Stimulated activated CD8-positive, alpha-beta memory T cell treated with anti-CD3 and anti-CD28 coated beads, Interleukin-15, amount 100 ng/mL, for 1 hour (primary cell): Measurements from ENCODE around the gene CD33.

Source experiments
- DNase-seq: peaks from one replicate; pipeline ENCODE4 v3.0.0-alpha.2; 2020; ENCODE audit warnings: low read depth

The CD33 gene

DNA sequence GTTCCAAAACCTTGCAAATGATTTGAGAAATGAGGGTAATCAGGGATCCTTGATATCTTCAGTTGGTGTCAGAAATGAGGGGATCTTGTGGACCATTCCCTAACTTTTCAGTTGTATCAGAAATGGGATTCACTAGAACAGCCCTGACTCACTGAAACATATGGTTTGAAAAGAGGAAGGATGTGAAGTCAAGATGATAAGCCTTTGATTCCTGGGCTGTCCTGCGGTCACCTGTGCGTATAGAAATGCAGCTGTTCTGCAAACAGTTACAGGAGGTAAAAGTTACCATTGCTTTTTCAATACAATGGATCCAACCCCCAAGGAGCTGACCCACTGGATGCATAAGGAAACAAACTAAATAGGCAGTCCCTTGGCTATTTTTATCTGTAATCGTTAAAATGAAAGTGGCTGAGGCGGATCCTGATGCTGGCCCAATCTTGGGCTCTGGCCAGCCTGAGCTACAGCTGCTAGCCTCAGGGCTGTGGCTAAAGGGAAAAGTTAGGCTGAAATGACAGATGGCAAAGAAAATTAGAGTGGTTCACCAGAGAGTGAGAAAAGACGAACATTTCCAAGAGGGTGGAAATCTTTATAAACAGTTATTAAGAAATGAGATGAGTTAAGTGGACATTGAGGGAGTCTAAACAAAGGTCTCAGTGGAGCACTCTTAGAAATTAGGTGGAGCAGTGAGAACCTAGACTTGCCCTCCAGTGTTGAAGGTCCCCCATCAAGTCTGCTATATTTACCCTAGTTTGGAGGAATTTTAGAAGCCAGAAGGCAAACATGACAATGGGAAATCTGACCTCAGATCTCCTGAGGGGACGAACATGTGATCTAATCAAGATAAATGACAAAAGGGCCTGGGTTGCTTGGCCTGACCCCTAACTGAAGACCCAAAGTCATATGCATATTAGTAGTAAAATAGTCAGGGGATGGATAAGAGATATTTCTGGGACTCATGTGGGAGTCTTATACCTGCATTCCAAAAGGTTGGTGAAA lies 33.6 kb downstream of the CD33 start:
- DNase-seq = no peak

DNA sequence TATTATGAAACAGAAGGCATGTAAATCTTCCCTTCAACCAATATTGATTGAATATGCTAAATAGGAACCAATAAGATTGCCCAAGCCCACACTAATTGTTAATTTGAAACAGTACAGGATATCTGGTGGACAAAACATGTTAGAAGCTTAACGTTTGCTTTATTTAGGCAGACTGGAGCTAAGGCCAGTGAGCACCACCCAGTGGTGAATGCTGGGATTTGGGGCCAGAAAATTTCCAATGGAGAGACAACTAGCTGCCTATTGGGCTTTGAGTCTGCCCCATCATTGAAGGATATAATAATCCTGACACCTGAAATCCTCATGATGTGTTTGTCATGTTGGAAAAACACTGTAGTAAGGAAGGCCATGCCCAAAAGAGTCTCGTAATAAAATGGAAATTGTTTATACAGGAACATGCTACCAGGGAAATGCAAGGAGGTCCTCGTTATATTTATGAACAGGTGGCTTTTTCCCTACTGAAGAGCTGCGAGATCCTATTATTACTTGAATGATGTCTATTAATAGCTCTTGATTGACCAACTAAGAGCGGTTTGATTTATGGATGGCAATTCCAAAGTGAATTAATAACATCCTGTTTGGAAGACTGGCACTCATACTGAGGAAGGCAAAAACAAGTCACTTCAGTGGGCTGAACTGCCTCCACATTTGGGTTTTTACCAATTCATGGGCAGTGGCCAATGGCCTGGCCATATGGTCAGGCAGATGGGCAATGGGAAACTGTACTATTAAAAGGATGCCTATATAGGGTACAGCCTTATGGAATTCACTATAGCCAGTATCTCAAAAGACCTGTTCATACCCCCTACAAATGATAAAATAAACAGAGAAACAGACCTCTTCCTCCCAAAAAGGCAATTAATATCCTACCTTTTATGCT lies 34.7 kb downstream of the CD33 start:
- no peak for DNase-seq

DNA sequence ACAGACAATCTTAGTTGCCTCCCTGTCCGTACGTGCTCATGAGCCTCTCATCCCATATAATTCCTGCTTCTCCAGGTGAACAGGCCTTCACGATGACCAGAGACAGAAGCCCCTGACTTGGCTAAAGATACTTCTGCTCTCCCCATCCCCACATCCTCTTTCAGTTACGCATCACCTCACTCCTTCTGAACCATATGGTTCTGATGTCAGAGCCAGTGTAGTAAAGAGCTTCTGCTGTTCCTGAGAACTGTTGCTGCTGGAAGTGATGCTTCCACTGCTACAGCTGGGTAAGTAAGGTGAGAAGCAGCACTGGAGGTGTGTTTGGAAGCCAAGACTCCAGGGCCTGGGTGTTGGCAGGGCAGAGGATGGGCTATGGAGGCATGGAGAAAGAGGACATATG lies 38.9 kb downstream of the CD33 start:
- no peak for DNase-seq

DNA sequence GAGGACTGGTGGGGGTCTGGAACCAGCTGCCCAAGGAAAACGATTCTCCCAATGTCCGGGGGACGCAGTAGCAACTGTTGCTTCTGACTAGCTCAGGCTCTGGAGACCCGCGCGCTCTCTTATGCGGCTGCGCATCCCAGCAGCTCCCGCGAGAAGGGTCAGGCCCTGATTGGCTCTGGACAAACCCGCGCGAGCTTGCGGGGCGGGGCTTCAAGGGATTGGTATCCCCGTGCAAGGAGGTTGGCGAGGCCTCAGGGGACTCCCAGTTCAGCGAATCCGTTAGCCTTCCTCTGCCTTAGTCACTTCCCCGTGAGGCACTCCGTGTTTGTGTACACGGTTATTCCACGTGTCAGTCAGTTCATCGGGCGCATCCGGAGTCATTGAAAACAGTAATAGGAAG lies 46.2 kb downstream of the CD33 start:
- no peak for DNase-seq

DNA sequence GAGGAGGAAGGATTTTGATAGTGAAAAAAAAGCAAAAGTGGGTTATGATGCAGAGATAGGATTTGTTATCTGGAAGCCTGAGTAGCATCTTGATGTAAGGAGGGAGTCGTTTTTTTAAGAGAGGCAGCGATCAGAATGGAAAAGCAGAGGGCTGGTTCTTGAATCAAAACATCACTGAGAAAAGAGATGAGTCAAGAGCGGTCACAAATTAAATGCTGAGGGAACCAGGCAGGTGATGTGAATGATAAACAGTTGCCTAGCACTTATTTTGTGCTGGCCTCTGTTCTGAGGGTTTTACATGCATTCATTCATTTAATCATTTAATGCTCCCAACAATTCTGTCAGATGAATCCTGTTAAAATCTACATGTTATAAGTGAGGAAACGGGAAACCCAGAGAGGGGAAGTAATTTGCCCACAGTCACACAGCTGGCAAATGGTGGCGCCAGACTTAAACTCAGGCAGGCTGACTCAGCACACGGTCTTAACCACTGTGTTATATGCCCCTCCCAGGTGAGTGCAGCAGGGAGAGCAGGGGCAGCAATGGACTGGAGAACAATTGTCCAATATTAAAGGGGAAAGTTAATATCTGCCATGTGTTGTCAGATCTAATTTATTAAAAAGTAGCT lies 47.4 kb downstream of the CD33 start:
- no peak for DNase-seq

DNA sequence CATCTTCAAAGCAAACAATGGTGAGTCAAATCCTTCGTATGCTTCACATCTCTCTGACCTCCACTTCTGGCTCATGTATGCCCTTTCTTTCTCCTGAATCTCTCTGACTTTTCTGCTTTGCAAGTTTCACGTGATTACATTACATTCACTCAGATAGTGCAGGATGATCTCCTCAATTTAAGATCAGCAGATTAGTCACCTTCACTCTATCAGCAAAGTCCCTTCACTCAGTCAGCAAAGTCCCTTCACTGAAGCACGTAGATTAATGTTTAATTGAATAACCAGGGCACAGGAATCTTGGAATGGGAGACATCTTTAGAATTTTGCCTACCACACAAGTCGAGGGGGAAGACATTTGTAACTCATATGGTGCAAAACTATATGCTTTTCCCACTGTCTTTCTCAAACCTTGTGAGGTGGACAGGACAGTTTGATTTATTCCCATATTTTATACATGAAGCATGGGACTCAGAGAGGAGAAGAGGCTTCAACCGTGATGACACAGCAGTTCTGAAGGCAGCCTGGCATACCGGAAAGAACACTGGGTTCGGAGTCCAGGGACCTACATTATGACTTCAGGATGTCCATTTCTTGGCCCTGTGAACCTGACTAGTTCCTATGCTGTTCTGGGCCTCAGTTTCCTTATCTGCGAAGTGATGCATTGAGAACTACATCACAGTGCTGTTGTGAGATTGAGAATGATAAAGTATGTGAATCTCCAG lies 49.3 kb downstream of the CD33 start:
- no peak for DNase-seq

DNA sequence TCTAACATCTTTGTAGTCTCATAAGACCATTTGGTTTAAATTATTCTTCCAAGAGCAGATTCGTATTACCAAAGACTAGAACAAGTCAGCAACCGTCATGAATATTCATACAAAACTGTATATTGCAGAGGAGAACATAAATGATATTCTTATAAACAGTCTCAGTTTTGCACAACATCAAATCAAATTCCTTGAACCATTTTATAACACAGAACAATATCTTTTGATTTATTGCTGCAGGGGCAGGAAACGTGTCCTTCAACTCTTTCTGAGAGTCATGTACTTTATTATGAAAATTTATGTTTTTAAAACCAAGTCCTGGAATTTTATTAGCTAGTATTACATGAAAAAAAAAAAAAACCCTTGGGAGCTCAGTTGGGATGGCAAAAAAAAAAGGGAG lies 52.2 kb downstream of the CD33 start:
- DNase-seq = no peak

DNA sequence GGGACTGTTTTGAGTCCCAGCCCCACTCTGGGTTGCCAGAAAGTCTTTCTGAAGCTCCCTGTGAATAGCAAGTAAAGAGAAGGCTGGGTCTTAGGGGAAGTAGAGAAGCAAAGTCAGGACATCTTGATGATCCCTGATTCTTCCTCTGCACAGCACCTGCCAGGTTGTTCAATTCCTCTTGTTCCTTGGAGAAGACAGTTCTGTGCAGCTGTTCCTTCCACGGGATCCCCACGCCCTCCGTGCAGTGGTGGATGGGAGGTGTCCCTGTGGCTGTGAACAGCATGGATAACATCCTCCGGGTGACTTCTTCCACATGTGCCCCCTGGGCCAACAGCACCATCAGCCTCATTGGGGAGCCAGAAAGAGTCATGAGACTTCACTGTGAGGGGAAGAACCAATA lies 57.5 kb downstream of the CD33 start:
- DNase-seq = no peak

DNA sequence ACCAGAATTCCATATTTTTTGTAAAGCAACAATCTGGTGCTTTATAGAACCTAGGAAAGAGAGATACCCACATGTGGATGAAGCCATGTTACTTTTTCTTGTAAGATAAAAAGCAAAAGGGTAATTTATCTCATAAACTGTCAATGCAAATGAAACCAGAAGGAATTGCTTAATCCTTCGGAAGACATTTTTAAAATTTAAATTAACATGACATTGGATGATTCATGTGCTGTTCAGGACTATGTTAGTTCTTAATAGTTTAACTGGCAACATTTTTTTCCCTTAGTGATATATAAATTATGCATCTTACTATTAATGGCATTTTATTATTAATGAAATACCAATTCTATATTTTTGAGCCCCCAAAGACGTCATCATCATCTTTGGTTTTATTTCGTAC lies 60.8 kb downstream of the CD33 start:
- DNase-seq = no peak
